ENCODE data around the gene PTPRK. TPM values are rescaled to one million over a fixed set of nuclear protein-coding genes. Genes with fewer than 3 reads are reported as not detected.

The PTPRK gene
- total and polyA plus RNA-seq, 2 of the 13 experiments (the other 11 are each of a cell fraction or from before 2014, with no cell fraction given) = 43.6 to 98.3 TPM

DNA sequence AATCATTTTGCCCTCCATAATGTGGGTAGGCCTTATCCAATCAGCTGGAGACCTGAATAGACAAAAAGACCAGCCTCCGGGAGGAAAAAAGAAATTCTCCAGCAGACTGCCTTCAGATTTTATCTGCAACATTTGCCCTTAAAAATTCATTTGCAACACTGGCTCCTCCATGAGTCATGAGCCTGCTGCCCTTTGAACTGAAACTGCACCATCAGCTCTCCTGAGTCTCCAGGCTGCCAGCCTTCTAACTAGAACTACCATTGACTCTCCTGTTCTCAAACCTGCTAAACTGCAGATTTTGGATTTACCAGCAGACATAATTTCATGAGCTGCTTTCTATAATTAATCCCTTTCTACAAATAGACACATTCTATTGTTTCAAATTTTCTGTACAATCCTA, 395.7 kb downstream of the PTPRK start (continued):
- TF ChIP-seq SP5 (CRISPR knock-in tag; IDR thresholded peaks at IDR 0.05; ENCODE audit: borderline replicate concordance, low read depth) (no peak), CBX2 (IDR thresholded peaks at IDR 0.05; ENCODE audit: low read depth, low read length) (no peak), CBX2 (CRISPR knock-in tag; IDR thresholded peaks at IDR 0.05; ENCODE audit: low read depth) (no peak), JARID2 (CRISPR knock-in tag; IDR thresholded peaks at IDR 0.05; ENCODE audit: insufficient replicate concordance) (no peak)
- TF ChIP-seq, protein P1, sequence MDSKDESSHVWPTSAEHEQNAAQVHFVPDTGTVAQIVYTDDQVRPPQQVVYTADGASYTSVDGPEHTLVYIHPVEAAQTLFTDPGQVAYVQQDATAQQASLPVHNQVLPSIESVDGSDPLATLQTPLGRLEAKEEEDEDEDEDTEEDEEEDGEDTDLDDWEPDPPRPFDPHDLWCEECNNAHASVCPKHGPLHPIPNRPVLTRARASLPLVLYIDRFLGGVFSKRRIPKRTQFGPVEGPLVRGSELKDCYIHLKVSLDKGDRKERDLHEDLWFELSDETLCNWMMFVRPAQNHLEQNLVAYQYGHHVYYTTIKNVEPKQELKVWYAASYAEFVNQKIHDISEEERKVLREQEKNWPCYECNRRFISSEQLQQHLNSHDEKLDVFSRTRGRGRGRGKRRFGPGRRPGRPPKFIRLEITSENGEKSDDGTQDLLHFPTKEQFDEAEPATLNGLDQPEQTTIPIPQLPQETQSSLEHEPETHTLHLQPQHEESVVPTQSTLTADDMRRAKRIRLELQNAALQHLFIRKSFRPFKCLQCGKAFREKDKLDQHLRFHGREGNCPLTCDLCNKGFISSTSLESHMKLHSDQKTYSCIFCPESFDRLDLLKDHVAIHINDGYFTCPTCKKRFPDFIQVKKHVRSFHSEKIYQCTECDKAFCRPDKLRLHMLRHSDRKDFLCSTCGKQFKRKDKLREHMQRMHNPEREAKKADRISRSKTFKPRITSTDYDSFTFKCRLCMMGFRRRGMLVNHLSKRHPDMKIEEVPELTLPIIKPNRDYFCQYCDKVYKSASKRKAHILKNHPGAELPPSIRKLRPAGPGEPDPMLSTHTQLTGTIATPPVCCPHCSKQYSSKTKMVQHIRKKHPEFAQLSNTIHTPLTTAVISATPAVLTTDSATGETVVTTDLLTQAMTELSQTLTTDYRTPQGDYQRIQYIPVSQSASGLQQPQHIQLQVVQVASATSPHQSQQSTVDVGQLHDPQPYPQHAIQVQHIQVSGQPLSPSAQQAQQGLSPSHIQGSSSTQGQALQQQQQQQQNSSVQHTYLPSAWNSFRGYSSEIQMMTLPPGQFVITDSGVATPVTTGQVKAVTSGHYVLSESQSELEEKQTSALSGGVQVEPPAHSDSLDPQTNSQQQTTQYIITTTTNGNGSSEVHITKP (CRISPR knock-in tag; IDR thresholded peaks at IDR 0.05; ENCODE audit: low read depth) = no peak

DNA sequence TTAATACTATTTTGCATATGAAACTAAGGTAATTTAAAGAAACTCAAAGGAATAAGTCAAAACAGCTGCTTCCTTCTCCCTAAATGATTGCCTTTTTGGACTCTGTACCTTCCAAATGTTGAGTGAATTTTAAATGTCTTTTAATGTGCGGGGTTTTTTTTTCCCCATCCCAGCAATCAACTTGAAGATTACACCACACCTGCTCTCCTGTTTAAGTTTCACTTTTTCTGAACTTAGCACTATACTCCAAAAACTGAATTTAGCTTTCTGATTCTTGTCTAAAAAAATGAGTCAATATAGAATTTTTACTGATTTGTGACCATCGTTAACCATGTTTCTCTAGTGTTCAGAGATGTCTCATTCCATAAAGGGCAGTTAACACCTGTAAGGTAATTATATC, 398.8 kb downstream of the PTPRK start:
- ATAC-seq (no peak), DNase-seq (ENCODE audit: low spot score) (no peak), FAIRE-seq (no peak)
- peaks cover 14% of the 10 kb centered on the region for H3K4me1 ChIP-seq (ENCODE audit: insufficient read depth, low read length)
- H3K79me2 ChIP-seq (ENCODE audit: insufficient read depth, low read length) = no peaks in the 10 kb centered on the region
- no peaks in the 10 kb centered on the region for H3K9me3 ChIP-seq (ENCODE audit: low read length)
- H2AFZ ChIP-seq (ENCODE audit: low read length) = no peak overlapping the region
- no peaks in the 10 kb centered on the region; a peak in 1 of 5 replicates for H3K36me3 ChIP-seq (replicated peaks in 1 of 2; ENCODE audit: control insufficient read depth in 1 of 2, insufficient read depth in 2 of 2, low read length in 2 of 2)
- CTCF ChIA-PET (ENCODE audit: low intra/inter-chr PET ratio, low total read pairs) = no interaction called here
- no peak overlapping the region for H3K9ac ChIP-seq (ENCODE audit: insufficient read depth, low read depth, low read length)
- H4K20me1 ChIP-seq (ENCODE audit: insufficient read depth, low read length) = no peaks in the 10 kb centered on the region
- POLR2A ChIA-PET = no interaction called here
- no peak for TF ChIP-seq ZBTB7A (CRISPR knock-in tag; IDR thresholded peaks at IDR 0.05)
- no peak for TF ChIP-seq MATR3 (CRISPR knock-in tag; IDR thresholded peaks at IDR 0.05)
- no peak for TF ChIP-seq MAF1 (CRISPR knock-in tag; IDR thresholded peaks at IDR 0.05; ENCODE audit: borderline replicate concordance)
- no peak for TF ChIP-seq ZFP36L1 (CRISPR knock-in tag; IDR thresholded peaks at IDR 0.05)
- no peak for TF ChIP-seq ZNF205 (CRISPR knock-in tag; IDR thresholded peaks at IDR 0.05)
- TF ChIP-seq RNF2 (conservative IDR thresholded peaks at IDR 0.05; ENCODE audit: low read depth) = no peak
- TF ChIP-seq ZNF549 (CRISPR knock-in tag; IDR thresholded peaks at IDR 0.05) = no peak
- TF ChIP-seq ZNF124 (CRISPR knock-in tag; IDR thresholded peaks at IDR 0.05) = no peak
- H3K27me3 ChIP-seq (ENCODE audit: control insufficient read depth in 1 of 2, insufficient read depth in 2 of 2, low read length in 2 of 2) = no peaks in the 10 kb centered on the region
- 97% methylated on average over 2 of the region's 2 CpGs for WGBS (ENCODE audit: low lambda C conversion rate)
- no peak overlapping the region for H3K27ac ChIP-seq (ENCODE audit: extremely low read length, insufficient read depth, low read length)
- BruUV-seq (replicated peaks) = no TSS peak
- H3K4me3 ChIP-seq (replicated peaks in 1 of 3; ENCODE audit: insufficient read depth in 1 of 3, low read depth in 2 of 3, low read length in 3 of 3) = no peak overlapping the region
- no peak overlapping the region for H3K4me2 ChIP-seq (ENCODE audit: low read depth, low read length)
- intact Hi-C loops (cut with micrococcal nuclease; ENCODE audit: unreplicated experiment) = no loop called here
- in situ Hi-C loops (cut with HindIII; ENCODE audit: extremely low pct_ligation_motif_present, low pct_unique_long_range_greater_than_20kb) = no loop called here

Data from HepG2 (cell line).